Peyer's patch (tissue), 4 donors: Measurements from ENCODE around the gene INTS6. TPM values are rescaled to one million over a fixed set of nuclear protein-coding genes. Genes with fewer than 3 reads are reported as not detected.
"Not testable (repeated sequence)": the region's sequence is repeated elsewhere in the genome, so short reads cannot be mapped to it uniquely, and the experiment has no call there.

ENCODE experiments used
- DNase-seq, 3 donors: peaks; one replicate each; pipeline ENCODE4 v3.0.0-alpha.2; 2017 to 2019
- H3K27ac ChIP-seq, 4 donors: fragments of 200-600 bp; sonication (generic); one replicate each; pipeline ENCODE4 v1.5.1; 2016 to 2019
- H3K27me3 ChIP-seq, 2 donors: fragments of 200-600 bp; sonication (generic); one replicate each; pipeline ENCODE4 v1.5.1; 2019
- H3K36me3 ChIP-seq, 3 donors: fragments of 200-600 bp; sonication (generic); one replicate each; pipeline ENCODE4 v1.5.1; 2016 to 2019
- H3K4me1 ChIP-seq, 4 donors: fragments of 200-600 bp; sonication (generic); one replicate each; pipeline ENCODE4 v1.5.1; 2016 to 2019
- H3K4me3 ChIP-seq, 4 donors: fragments of 200-600 bp; sonication (generic); 1 replicate in 3 of 4; 2 replicates in 1 of 4; pipeline ENCODE4 v1.5.1; 2016 to 2019; ENCODE audit warnings: mild to moderate bottlenecking in 1 of 4
- H3K9me3 ChIP-seq, 4 donors: fragments of 200-600 bp; sonication (generic); one replicate each; pipeline ENCODE4 v1.5.1; 2016 to 2019; ENCODE audit warnings: mild to moderate bottlenecking in 1 of 4
- CTCF ChIP-seq, 6 experiments: fragments of 450-650 bp in 4 of 6; fragments of 200-600 bp in 2 of 6; sonication (generic) in 1 of 6; IDR thresholded peaks; one replicate each; pipeline ENCODE4 v1.5.1; 2017 to 2019; ENCODE audit warnings: antibody characterized with exemption in 6 of 6, mild to moderate bottlenecking in 3 of 6, moderate library complexity in 1 of 6
- POLR2A ChIP-seq, 2 donors: fragments of 450-650 bp; IDR thresholded peaks; one replicate each; pipeline ENCODE4 v1.5.1; 2017; ENCODE audit warnings: antibody characterized with exemption in 2 of 2, mild to moderate bottlenecking in 2 of 2, moderate library complexity in 2 of 2
- total RNA-seq, 4 donors: library from RNA; depleted of rRNA; stranded (reverse); fragments of >200 nt; gene quantifications; one replicate each; pipeline ENCODE4 v1.1.0, GENCODE V29; 2016

The INTS6 gene
- total RNA-seq, 4 donors from 2014 or later: 28.9 to 46.4 (median 33.5) TPM

- DNase-seq: no peak
These were observed 33.7 kb downstream of the INTS6 start for GRCh38 chr13:51419001-51419636.

GRCh38 chr13:51417716-51418115 is 35.1 kb downstream of the INTS6 start:
- TF ChIP-seq POLR2A (IDR thresholded peaks at IDR 0.05) (no peak), CTCF (IDR thresholded peaks at IDR 0.05) (no peak)
- Histone ChIP-seq H3K27me3 (no peaks in the 10 kb centered on the region), H3K4me1 (no peaks in the 10 kb centered on the region), H3K36me3 (peaks cover 0 to 15% (median 0%) of the 10 kb centered on the region in 3 donors), H3K4me3 (no peak overlapping the region), H3K9me3 (no peaks in the 10 kb centered on the region), H3K27ac (no peak overlapping the region)
- no peak for DNase-seq

More at GRCh38 chr13:51419001-51419636, 33.7 kb downstream of the INTS6 start:
- no peaks in the 10 kb centered on the region for H3K4me1 ChIP-seq
- peaks cover 0 to 15% (median 0%) of the 10 kb centered on the region in 3 donors for H3K36me3 ChIP-seq
- no peaks in the 10 kb centered on the region for H3K27me3 ChIP-seq
- no peak overlapping the region for H3K27ac ChIP-seq
- TF ChIP-seq CTCF (IDR thresholded peaks at IDR 0.05) (no peak), POLR2A (IDR thresholded peaks at IDR 0.05) (no peak)
- H3K9me3 ChIP-seq: no peaks in the 10 kb centered on the region
- H3K4me3 ChIP-seq: no peak overlapping the region

- H3K4me3 ChIP-seq: no peak overlapping the region
- H3K9me3 ChIP-seq: no peaks in the 10 kb centered on the region
- no peaks in the 10 kb centered on the region for H3K27me3 ChIP-seq
- DNase-seq: no peak
- no peaks in the 10 kb centered on the region for H3K4me1 ChIP-seq
- H3K27ac ChIP-seq: no peak overlapping the region
- peaks cover 0 to 17% (median 0%) of the 10 kb centered on the region in 3 donors for H3K36me3 ChIP-seq
- TF ChIP-seq CTCF (IDR thresholded peaks at IDR 0.05) (no peak), POLR2A (IDR thresholded peaks at IDR 0.05) (no peak)
These were observed 36.7 kb downstream of the INTS6 start for GRCh38 chr13:51416107-51416506.

- H3K27ac ChIP-seq, H3K4me1 ChIP-seq, H3K9me3 ChIP-seq, DNase-seq, H3K4me3 ChIP-seq, H3K27me3 ChIP-seq: not testable (repeated sequence)
- peaks cover 0 to 18% (median 0%) of the 10 kb centered on the region in 3 donors for H3K36me3 ChIP-seq
These were observed 37.5 kb downstream of the INTS6 start for GRCh38 chr13:51415339-51415738.

GRCh38 chr13:51412431-51412830 is 40.4 kb downstream of the INTS6 start:
- no peaks in the 10 kb centered on the region for H3K4me1 ChIP-seq
- H3K36me3 ChIP-seq: peaks cover 0 to 16% (median 0%) of the 10 kb centered on the region in 3 donors
- TF ChIP-seq CTCF (IDR thresholded peaks at IDR 0.05) (no peak), POLR2A (IDR thresholded peaks at IDR 0.05) (no peak)
- no peak overlapping the region for H3K27ac ChIP-seq
- no peaks in the 10 kb centered on the region for H3K9me3 ChIP-seq
- DNase-seq: no peak
- H3K27me3 ChIP-seq: no peaks in the 10 kb centered on the region
- H3K4me3 ChIP-seq: no peak overlapping the region

- TF ChIP-seq CTCF (IDR thresholded peaks at IDR 0.05) (no peak), POLR2A (IDR thresholded peaks at IDR 0.05) (no peak)
- H3K4me1 ChIP-seq: no peaks in the 10 kb centered on the region
- no peak for DNase-seq
- no peak overlapping the region for H3K27ac ChIP-seq
- no peaks in the 10 kb centered on the region for H3K27me3 ChIP-seq
- H3K36me3 ChIP-seq: no peaks in the 10 kb centered on the region
- H3K9me3 ChIP-seq: no peaks in the 10 kb centered on the region
- no peak overlapping the region for H3K4me3 ChIP-seq
These were observed 47.7 kb downstream of the INTS6 start for GRCh38 chr13:51405176-51405575.
